Mesenchymal stem cell (in vitro differentiated cells and primary cell): Measurements from ENCODE around the gene TRIM66.
A peak's percentile ranks its signal among the peaks of the same experiment; 100 is the strongest.

Experiments
- DNase-seq: peaks from one replicate; pipeline ENCODE4 v3.0.0-alpha.2; 2013
- H2AFZ ChIP-seq: one replicate; pipeline ENCODE4 v1.6.1; 2013; ENCODE audit warnings: low read depth, mild to moderate bottlenecking, control low read depth, inconsistent platforms, low read length, moderate library complexity
- H2AK5ac ChIP-seq: 2 replicates; pipeline ENCODE4 v1.6.1; 2013; ENCODE audit warnings: low read length, moderate library complexity, mild to moderate bottlenecking, inconsistent platforms; ENCODE audit not compliant: severe bottlenecking
- H2BK120ac ChIP-seq: one replicate; pipeline ENCODE4 v1.6.1; 2013; ENCODE audit warnings: low read depth, mild to moderate bottlenecking, inconsistent platforms, low read length, moderate library complexity
- H2BK12ac ChIP-seq, 2 experiments: one replicate each; pipeline ENCODE4 v1.6.1; 2013; ENCODE audit warnings: inconsistent platforms in 2 of 2, low read length in 2 of 2, mild to moderate bottlenecking in 2 of 2, moderate library complexity in 2 of 2, control low read depth in 1 of 2
- H2BK15ac ChIP-seq: one replicate; pipeline ENCODE4 v1.6.1; 2013; ENCODE audit warnings: mild to moderate bottlenecking, low read depth, inconsistent platforms; ENCODE audit not compliant: poor library complexity, severe bottlenecking
- H2BK5ac ChIP-seq: 2 replicates; pipeline ENCODE4 v1.6.1; 2013; ENCODE audit warnings: low read depth, mild to moderate bottlenecking, low read length, control low read depth, inconsistent platforms; ENCODE audit not compliant: poor library complexity, severe bottlenecking
- H3K14ac ChIP-seq, 2 experiments: one replicate each; pipeline ENCODE4 v1.6.1; 2013; ENCODE audit warnings: inconsistent platforms in 2 of 2, low read length in 2 of 2, control low read depth in 1 of 2, mild to moderate bottlenecking in 1 of 2, moderate library complexity in 1 of 2
- H3K18ac ChIP-seq, 2 experiments: one replicate each; pipeline ENCODE4 v1.6.1; 2013; ENCODE audit warnings: inconsistent platforms in 2 of 2, low read length in 2 of 2, control low read depth in 1 of 2, low read depth in 1 of 2, mild to moderate bottlenecking in 1 of 2
- H3K23ac ChIP-seq, 2 experiments: one replicate each; pipeline ENCODE4 v1.6.1; 2013; ENCODE audit warnings: inconsistent platforms in 2 of 2, low read length in 2 of 2, mild to moderate bottlenecking in 2 of 2, moderate library complexity in 2 of 2, control low read depth in 1 of 2
- H3K27ac ChIP-seq: 2 replicates; pipeline ENCODE4 v1.5.1; 2013; ENCODE audit warnings: mild to moderate bottlenecking, moderate library complexity, low read length, control low read depth, inconsistent platforms; ENCODE audit not compliant: poor library complexity, severe bottlenecking
- H3K27me3 ChIP-seq, 2 experiments: 2 replicates each; pipeline versions ENCODE4 v1.6.1 to v1.7.0; 2013; ENCODE audit warnings: low read length in 2 of 2, mild to moderate bottlenecking in 2 of 2, moderate library complexity in 2 of 2, control low read depth in 1 of 2, inconsistent platforms in 1 of 2; ENCODE audit not compliant: control insufficient read depth in 1 of 2, insufficient read depth in 1 of 2
- H3K36me3 ChIP-seq, 2 experiments: 2 replicates each; pipeline versions ENCODE4 v1.6.1 to v1.7.0; 2013; ENCODE audit warnings: low read length in 2 of 2, control low read depth in 1 of 2, inconsistent platforms in 1 of 2, low read depth in 1 of 2, mild to moderate bottlenecking in 1 of 2; ENCODE audit not compliant: insufficient read depth in 2 of 2, control insufficient read depth in 1 of 2
- H3K4ac ChIP-seq, 2 experiments: one replicate each; pipeline ENCODE4 v1.6.1; 2013; ENCODE audit warnings: inconsistent platforms in 2 of 2, low read length in 2 of 2, mild to moderate bottlenecking in 2 of 2, moderate library complexity in 2 of 2, control low read depth in 1 of 2, low read depth in 1 of 2
- H3K4me1 ChIP-seq: 2 replicates; pipeline ENCODE4 v1.6.1; 2013; ENCODE audit warnings: low read depth, low read length, control low read depth; ENCODE audit not compliant: control insufficient read depth, insufficient read depth
- H3K4me2 ChIP-seq: 2 replicates; pipeline ENCODE4 v1.6.1; 2013; ENCODE audit warnings: low read length, mild to moderate bottlenecking, inconsistent platforms; ENCODE audit not compliant: poor library complexity, severe bottlenecking
- H3K4me3 ChIP-seq, 2 experiments: 2 replicates each; pipeline versions ENCODE4 v1.5.1 to v1.7.0; 2013; ENCODE audit warnings: low read length in 2 of 2, mild to moderate bottlenecking in 2 of 2, control low read depth in 1 of 2, low read depth in 1 of 2; ENCODE audit not compliant: insufficient read depth in 1 of 2
- H3K79me1 ChIP-seq: replicated peaks from 2 replicates; pipeline ENCODE4 v1.6.1; 2013; ENCODE audit warnings: mild to moderate bottlenecking, control low read depth, low read length, inconsistent platforms; ENCODE audit not compliant: poor library complexity, severe bottlenecking
- H3K9ac ChIP-seq: 2 replicates; pipeline ENCODE4 v1.7.0; 2013; ENCODE audit warnings: mild to moderate bottlenecking, low read length, moderate library complexity
- H3K9me3 ChIP-seq: 2 replicates; pipeline ENCODE4 v1.7.0; 2013; ENCODE audit warnings: mild to moderate bottlenecking, low read length; ENCODE audit not compliant: control insufficient read depth
- H4K8ac ChIP-seq: one replicate; pipeline ENCODE4 v1.6.1; 2013; ENCODE audit warnings: inconsistent platforms, mild to moderate bottlenecking, low read length, moderate library complexity
- H4K91ac ChIP-seq: one replicate; pipeline ENCODE4 v1.6.1; 2013; ENCODE audit warnings: mild to moderate bottlenecking, low read length, inconsistent platforms
- WGBS: methylation state at CpG from one replicate; pipeline ENCODE4 v1.1.7; 2013; ENCODE audit warnings: mixed read lengths; 5-methylcytosine and 5-hydroxymethylcytosine counted together

TRIM66 gene

DNA sequence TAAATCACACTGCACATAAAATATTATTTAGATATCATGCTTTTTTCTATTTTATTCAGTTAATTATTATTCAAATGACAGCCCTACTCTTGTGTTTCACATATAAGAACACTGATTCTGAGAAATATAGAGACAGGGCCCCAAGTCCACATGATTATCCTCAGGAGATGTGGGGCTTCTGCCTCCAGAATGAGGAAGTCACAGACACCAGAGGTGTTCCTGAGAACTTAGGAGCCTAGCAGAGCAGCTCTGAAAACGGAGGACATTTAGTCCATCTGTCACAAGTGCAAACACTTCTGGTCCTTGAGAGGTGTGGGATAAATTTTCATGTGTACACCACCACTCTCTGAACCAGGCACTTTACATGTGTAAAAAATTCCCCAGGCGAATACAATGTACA is 26.2 kb downstream of the TRIM66 start:
- no peak overlapping the region for H3K4me3 ChIP-seq
- H3K4ac ChIP-seq, result no peak overlapping the region
- H3K79me1 ChIP-seq, result peaks cover 1% of the 10 kb centered on the region
- 100% methylated on average over 2 of the region's 2 CpGs for WGBS
- H2BK12ac ChIP-seq, result no peak overlapping the region
- H2BK5ac ChIP-seq, result no peak overlapping the region
- H4K91ac ChIP-seq, result no peak overlapping the region
- H2AK5ac ChIP-seq, result no peak overlapping the region
- peaks cover 4 to 10% of the 10 kb centered on the region in 2 experiments for H3K36me3 ChIP-seq
- H3K4me1 ChIP-seq, result peaks cover 5% of the 10 kb centered on the region
- no peak overlapping the region for H4K8ac ChIP-seq
- H3K23ac ChIP-seq, result no peak overlapping the region
- no peak overlapping the region for H2BK15ac ChIP-seq
- H3K9ac ChIP-seq, result no peak overlapping the region
- no peak overlapping the region for H3K18ac ChIP-seq
- no peak overlapping the region for H3K4me2 ChIP-seq
- H3K9me3 ChIP-seq, result no peaks in the 10 kb centered on the region
- H2AFZ ChIP-seq, result no peak overlapping the region
- H2BK120ac ChIP-seq, result no peak overlapping the region
- H3K27ac ChIP-seq, result no peak overlapping the region
- H3K14ac ChIP-seq, result no peak overlapping the region
- no peaks in the 10 kb centered on the region for H3K27me3 ChIP-seq
- DNase-seq, result no peak

DNA sequence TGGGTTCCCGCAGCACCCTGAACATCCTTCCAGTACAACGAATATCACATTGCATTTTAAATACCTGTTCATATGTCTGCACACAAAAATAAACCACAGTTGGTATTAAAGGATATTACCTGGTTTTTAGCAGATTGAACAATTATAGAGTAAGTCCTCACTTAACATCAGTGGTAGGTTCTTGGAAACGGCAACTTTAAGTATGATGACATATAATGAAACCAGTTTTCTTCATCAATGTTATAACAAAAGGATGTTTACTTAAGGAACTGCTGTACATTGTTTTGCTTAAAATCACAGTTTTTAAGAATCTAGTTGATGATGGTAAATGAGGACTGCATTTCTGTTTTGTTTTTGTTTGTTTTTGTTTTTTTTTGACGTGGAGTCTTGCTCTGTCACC is 28.0 kb downstream of the TRIM66 start:
- Histone ChIP-seq H3K79me1 (peaks cover 1% of the 10 kb centered on the region), H4K91ac (no peak overlapping the region), H3K4me1 (peaks cover 7% of the 10 kb centered on the region)

DNA sequence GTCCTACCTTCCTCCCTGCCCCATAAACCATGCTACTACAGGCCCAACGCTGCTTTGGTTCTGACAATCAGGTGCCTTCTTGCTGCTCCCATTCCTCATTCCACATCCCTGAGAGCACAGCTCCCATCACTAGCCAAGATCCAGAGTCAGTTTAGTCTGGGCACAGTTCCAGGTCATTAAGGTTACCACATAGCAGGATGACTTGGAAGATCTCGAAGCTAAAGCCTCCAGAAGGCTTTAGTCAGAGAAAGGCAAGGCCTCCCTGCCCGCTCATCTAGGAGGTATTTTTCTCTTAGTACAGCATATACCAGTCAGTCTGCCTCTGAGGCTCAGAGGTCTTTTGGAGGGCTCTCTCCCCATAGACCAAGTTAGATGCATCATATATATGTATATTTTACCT is 30.3 kb downstream of the TRIM66 start:
- Histone ChIP-seq H2BK120ac (no peak overlapping the region), H4K91ac (no peak overlapping the region), H3K9ac (peak overlapping the region; percentile 72), H2BK15ac (no peak overlapping the region), H3K79me1 (peaks cover 1% of the 10 kb centered on the region), H2BK5ac (no peak overlapping the region), H3K27me3 (no peaks in the 10 kb centered on the region), H3K4me3 (no peak overlapping the region), H2AK5ac (no peak overlapping the region), H3K27ac (no peak overlapping the region), H3K9me3 (no peaks in the 10 kb centered on the region), H3K4me2 (no peak overlapping the region), H3K23ac (no peak overlapping the region), H3K18ac (peak overlapping the region in 1 of 2 experiments; percentile 28), H3K14ac (no peak overlapping the region), H3K4ac (no peak overlapping the region), H2BK12ac (peak overlapping the region in 1 of 2 experiments; percentile 4), H2AFZ (no peak overlapping the region), H3K36me3 (peaks cover 17% of the 10 kb centered on the region in 2 experiments), H3K4me1 (peaks cover 7% of the 10 kb centered on the region), H4K8ac (no peak overlapping the region)
- 48% methylated on average over 2 of the region's 3 CpGs for WGBS
- peak; percentile 89 for DNase-seq

More for the DNA sequence above, 28.0 kb downstream of the TRIM66 start:
- peaks cover 4 to 10% of the 10 kb centered on the region in 2 experiments for H3K36me3 ChIP-seq
- no peak overlapping the region for H3K4ac ChIP-seq
- H3K4me2 ChIP-seq, result no peak overlapping the region
- H2BK5ac ChIP-seq, result no peak overlapping the region
- H3K23ac ChIP-seq, result no peak overlapping the region
- 97% methylated on average over 2 of the region's 4 CpGs for whole genome bisulfite sequencing
- H2BK12ac ChIP-seq, result no peak overlapping the region
- DNase-seq, result no peak
- H3K18ac ChIP-seq, result no peak overlapping the region
- no peak overlapping the region for H2AK5ac ChIP-seq
- no peak overlapping the region for H3K14ac ChIP-seq
- H3K4me3 ChIP-seq, result no peak overlapping the region
- no peak overlapping the region for H3K9ac ChIP-seq
- H3K27me3 ChIP-seq, result no peaks in the 10 kb centered on the region
- no peak overlapping the region for H3K27ac ChIP-seq
- no peak overlapping the region for H4K8ac ChIP-seq
- H2BK15ac ChIP-seq, result no peak overlapping the region
- no peak overlapping the region for H2AFZ ChIP-seq
- H3K9me3 ChIP-seq, result no peaks in the 10 kb centered on the region
- H2BK120ac ChIP-seq, result no peak overlapping the region

DNA sequence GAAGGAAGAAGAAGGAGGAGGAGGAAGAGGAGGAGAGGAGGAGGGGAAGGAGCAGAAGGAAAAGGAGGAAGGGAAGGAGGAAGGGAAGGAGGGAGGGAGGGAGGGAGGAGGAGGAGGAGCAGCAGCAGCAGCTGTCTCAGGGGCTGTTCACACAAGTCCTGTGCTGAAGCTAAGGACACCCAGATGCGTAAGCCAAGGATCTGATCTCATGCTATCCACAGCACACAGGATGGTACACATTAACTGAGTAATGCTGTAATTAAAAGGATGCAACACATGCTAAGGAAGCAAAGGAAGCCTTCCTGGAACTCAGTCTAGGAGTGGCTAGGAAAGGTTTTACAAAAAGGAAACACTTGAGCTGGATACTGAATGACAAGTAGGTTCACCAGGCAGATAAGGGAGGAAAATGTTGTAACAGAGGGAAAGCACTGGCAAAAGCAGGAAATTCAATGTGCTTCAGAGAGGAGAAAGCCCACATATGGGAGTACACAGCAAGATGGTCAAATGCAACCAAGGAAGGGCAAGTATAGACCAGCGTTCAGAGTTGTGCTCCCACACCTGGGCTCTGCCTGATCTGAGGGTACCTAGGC is 32.0 kb downstream of the TRIM66 start:
- Histone ChIP-seq H3K27me3 (no peaks in the 10 kb centered on the region), H3K27ac (no peak overlapping the region)

More for the DNA sequence above, 32.0 kb downstream of the TRIM66 start:
- H3K14ac ChIP-seq, result no peak overlapping the region
- H3K4me3 ChIP-seq, result no peak overlapping the region
- no peak overlapping the region for H3K9ac ChIP-seq
- no peak overlapping the region for H2BK15ac ChIP-seq
- peaks cover 17 to 29% of the 10 kb centered on the region in 2 experiments for H3K36me3 ChIP-seq
- H3K4ac ChIP-seq, result no peak overlapping the region
- no peaks in the 10 kb centered on the region for H3K9me3 ChIP-seq
- H2AK5ac ChIP-seq, result no peak overlapping the region
- no peak overlapping the region for H2BK120ac ChIP-seq
- H3K18ac ChIP-seq, result no peak overlapping the region
- H4K8ac ChIP-seq, result no peak overlapping the region
- no peak overlapping the region for H4K91ac ChIP-seq
- H3K23ac ChIP-seq, result no peak overlapping the region
- DNase-seq, result peak; percentile 18
- H3K4me1 ChIP-seq, result peaks cover 7% of the 10 kb centered on the region
- H2BK12ac ChIP-seq, result no peak overlapping the region
- no peak overlapping the region for H3K4me2 ChIP-seq
- no peak overlapping the region for H2AFZ ChIP-seq
- H2BK5ac ChIP-seq, result no peak overlapping the region
- WGBS, result 100% methylated on average over 2 of the region's 2 CpGs
- H3K79me1 ChIP-seq, result no peaks in the 10 kb centered on the region
